ENCODE measurements around the gene TFAP2A.

DNA sequence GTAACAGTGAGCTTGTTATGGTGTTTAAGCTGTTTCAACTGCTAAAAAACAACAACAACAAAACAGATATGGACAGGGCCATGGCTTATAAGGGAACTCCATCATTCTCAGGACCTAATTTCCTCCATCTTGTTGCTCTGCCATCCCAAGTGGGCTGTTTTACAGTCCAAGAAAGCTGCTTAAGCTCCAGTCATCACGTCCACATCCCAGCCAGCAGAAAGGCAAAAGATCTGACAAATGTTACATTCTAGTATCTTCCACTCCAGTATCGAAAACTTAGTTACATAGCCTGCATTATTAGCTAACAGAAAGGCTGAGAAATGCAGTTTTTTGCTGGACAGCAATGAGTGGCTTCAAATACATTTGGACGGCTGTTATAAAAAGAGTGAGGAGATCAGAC lies 23.0 kb upstream of the TFAP2A start:
- TF ChIP-seq EZH2 (IDR thresholded peaks at IDR 0.05; ENCODE audit: low read length) = no peak
- TF ChIP-seq, protein P1, sequence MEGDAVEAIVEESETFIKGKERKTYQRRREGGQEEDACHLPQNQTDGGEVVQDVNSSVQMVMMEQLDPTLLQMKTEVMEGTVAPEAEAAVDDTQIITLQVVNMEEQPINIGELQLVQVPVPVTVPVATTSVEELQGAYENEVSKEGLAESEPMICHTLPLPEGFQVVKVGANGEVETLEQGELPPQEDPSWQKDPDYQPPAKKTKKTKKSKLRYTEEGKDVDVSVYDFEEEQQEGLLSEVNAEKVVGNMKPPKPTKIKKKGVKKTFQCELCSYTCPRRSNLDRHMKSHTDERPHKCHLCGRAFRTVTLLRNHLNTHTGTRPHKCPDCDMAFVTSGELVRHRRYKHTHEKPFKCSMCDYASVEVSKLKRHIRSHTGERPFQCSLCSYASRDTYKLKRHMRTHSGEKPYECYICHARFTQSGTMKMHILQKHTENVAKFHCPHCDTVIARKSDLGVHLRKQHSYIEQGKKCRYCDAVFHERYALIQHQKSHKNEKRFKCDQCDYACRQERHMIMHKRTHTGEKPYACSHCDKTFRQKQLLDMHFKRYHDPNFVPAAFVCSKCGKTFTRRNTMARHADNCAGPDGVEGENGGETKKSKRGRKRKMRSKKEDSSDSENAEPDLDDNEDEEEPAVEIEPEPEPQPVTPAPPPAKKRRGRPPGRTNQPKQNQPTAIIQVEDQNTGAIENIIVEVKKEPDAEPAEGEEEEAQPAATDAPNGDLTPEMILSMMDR (optimal IDR thresholded peaks at IDR 0.05 in 1 of 3, IDR thresholded peaks at IDR 0.05 in 1 of 3, conservative IDR thresholded peaks at IDR 0.05 in 1 of 3; ENCODE audit: extremely low read depth in 1 of 3, insufficient read depth in 2 of 3, low read length in 3 of 3) = no peak
